H1 (cell line): ENCODE measurements around the gene ADGRA3. TPM values are rescaled to one million over a fixed set of nuclear protein-coding genes. Genes with fewer than 3 reads are reported as not detected.

Experiments
- KDM4A ChIP-seq: IDR thresholded peaks from one replicate; pipeline ENCODE4 v1.7.1; 2012; ENCODE audit warnings: low read depth, mild to moderate bottlenecking, moderate library complexity, low read length, inconsistent platforms; ENCODE audit not compliant: severe bottlenecking
- NANOG ChIP-seq: IDR thresholded peaks from 2 replicates; pipeline ENCODE4 v1.6.1; 2011; ENCODE audit warnings: low read length, low read depth, mild to moderate bottlenecking, inconsistent platforms; ENCODE audit not compliant: insufficient read depth, poor library complexity, severe bottlenecking
- POLR2A ChIP-seq, 2 experiments: IDR thresholded peaks; 1 replicate in 1 of 2; 2 replicates in 1 of 2; pipeline ENCODE4 v1.6.1; 2011; ENCODE audit warnings: low read depth in 2 of 2, low read length in 2 of 2, mild to moderate bottlenecking in 2 of 2; ENCODE audit errors: control extremely low read depth in 1 of 2
- RAD21 ChIP-seq, 2 experiments: IDR thresholded peaks in 1 of 2; conservative IDR thresholded peaks in 1 of 2; 2 replicates each; pipeline ENCODE4 v1.6.1; 2011; ENCODE audit warnings: low read depth in 2 of 2, low read length in 2 of 2, improper control_type of control experiment in 1 of 2, inconsistent platforms in 1 of 2, mild to moderate bottlenecking in 1 of 2, moderate library complexity in 1 of 2
- SUZ12 ChIP-seq: fragments of 200-600 bp; sonication (generic); IDR thresholded peaks from 2 replicates; pipeline ENCODE4 v1.6.1; 2012; ENCODE audit warnings: mild to moderate bottlenecking, inconsistent platforms, low read length, moderate library complexity, mixed read lengths
- YY1 ChIP-seq: IDR thresholded peaks from 2 replicates; pipeline ENCODE4 v1.6.1; 2011; ENCODE audit warnings: low read depth, mild to moderate bottlenecking, low read length
- polyA plus RNA-seq, 7 experiments: library from polyadenylated mRNA; depleted of rRNA in 3 of 7; stranded (reverse) in 5 of 7; unstranded in 2 of 7; fragments of >200 nt in 5 of 7; fragments of 200-250 nt in 2 of 7; gene quantifications; 1 replicate in 5 of 7; 2 replicates in 1 of 7; 4 replicates in 1 of 7; pipeline versions ENCODE4 v1.2.1 to v1.2.3, GENCODE V29; 2011 to 2013; ENCODE audit warnings: missing spikeins in 2 of 7, mixed read lengths in 2 of 7
- total RNA-seq: library from RNA; stranded (reverse); fragmentation: NEBNext Ultra II Directional; extraction: Animal tissue kit (Norgen Biotek cat#: 25700); gene quantifications from 2 replicates; pipeline ENCODE4 v1.2.1, GENCODE V29; 2021

ADGRA3 gene
- total and polyA plus RNA-seq, 2 of the 8 experiments (the other 6 are each of a cell fraction or from before 2014, with no cell fraction given), result 31.5 to 63.0 TPM

DNA sequence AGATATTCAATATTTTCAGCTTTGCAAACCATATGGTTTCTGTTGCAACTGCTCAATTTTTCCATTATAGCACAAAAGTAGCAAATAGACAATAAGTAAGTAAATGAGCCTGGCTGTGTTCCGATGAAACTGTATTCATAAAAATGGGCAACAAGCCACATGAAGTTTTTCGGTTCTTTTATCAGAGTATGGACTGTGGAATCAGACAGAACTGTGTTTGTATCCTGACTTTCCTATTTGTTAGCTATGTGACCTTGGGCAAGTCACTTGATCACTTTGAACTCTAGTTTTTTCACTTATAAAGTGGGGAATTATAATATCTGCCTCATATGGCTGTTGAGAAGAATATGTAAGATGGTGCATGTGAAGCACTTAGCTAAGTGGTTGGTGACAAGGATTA is 23.4 kb upstream of the ADGRA3 start (continued):
- TF ChIP-seq RAD21 (IDR thresholded peaks at IDR 0.05 in 1 of 2, conservative IDR thresholded peaks at IDR 0.05 in 1 of 2; ENCODE audit: low read depth in 2 of 2, low read length in 2 of 2) (no peak), POLR2A (IDR thresholded peaks at IDR 0.05; ENCODE audit: control extremely low read depth in 1 of 2, low read depth in 2 of 2, low read length in 2 of 2) (no peak), KDM4A (no peak), YY1 (no peak), NANOG (no peak), SUZ12 (no peak)
